HG02678 (cell line): ENCODE results near the gene LINS1.

Experiments
- ATAC-seq: cut with Tn5 transposase; IDR thresholded peaks from one replicate; pipeline ENCODE4 v1.9.1; 2021; ENCODE audit warnings: mild to moderate bottlenecking, moderate library complexity; ENCODE audit not compliant: unreplicated experiment

LINS1 gene

GRCh38 chr15:100560323-100560722, 41.7 kb downstream of the LINS1 start:
- ATAC-seq, result no peak

- no peak for ATAC-seq
Measured at GRCh38 chr15:100559330-100559729, 42.7 kb downstream of the LINS1 start.

- ATAC-seq, result no peak
Measured at GRCh38 chr15:100558771-100559254, 43.2 kb downstream of the LINS1 start.

- ATAC-seq, result no peak
Measured at GRCh38 chr15:100553468-100553867, 48.5 kb downstream of the LINS1 start.

GRCh38 chr15:100547961-100548360, 54.0 kb downstream of the LINS1 start:
- no peak for ATAC-seq

GRCh38 chr15:100544946-100545345, 57.0 kb downstream of the LINS1 start:
- no peak for ATAC-seq

GRCh38 chr15:100544338-100544841, 57.6 kb downstream of the LINS1 start:
- no peak for ATAC-seq

GRCh38 chr15:100542290-100542689, 59.7 kb downstream of the LINS1 start:
- ATAC-seq, result no peak

- no peak for ATAC-seq
Measured at GRCh38 chr15:100537331-100537730, 64.7 kb downstream of the LINS1 start.

- no peak for ATAC-seq
Measured at GRCh38 chr15:100536733-100537132, 65.3 kb downstream of the LINS1 start.

GRCh38 chr15:100533886-100534285, 68.1 kb downstream of the LINS1 start:
- no peak for ATAC-seq

GRCh38 chr15:100531823-100532327, 70.1 kb downstream of the LINS1 start:
- ATAC-seq, result no peak

GRCh38 chr15:100531204-100531603, 70.8 kb downstream of the LINS1 start:
- ATAC-seq, result no peak

- no peak for ATAC-seq
Measured at GRCh38 chr15:100529556-100529955, 72.4 kb downstream of the LINS1 start.

- ATAC-seq, result no peak
Measured at GRCh38 chr15:100528833-100529428, 73.1 kb downstream of the LINS1 start, which contains the start of gene CERS3. Gene CERS3 (minus strand): TSS chr15:100528950. CDS start chr15:100501849, 27,101 bp downstream.

- ATAC-seq, result no peak
Measured at GRCh38 chr15:100526027-100526481, 75.9 kb downstream of the LINS1 start.

- ATAC-seq, result no peak
Measured at GRCh38 chr15:100525436-100525835, 76.5 kb downstream of the LINS1 start.

GRCh38 chr15:100524326-100524725, 77.7 kb downstream of the LINS1 start:
- ATAC-seq, result no peak

GRCh38 chr15:100521907-100522306, 80.1 kb downstream of the LINS1 start:
- no peak for ATAC-seq

- ATAC-seq, result no peak
Measured at GRCh38 chr15:100520132-100520921, 81.7 kb downstream of the LINS1 start.

GRCh38 chr15:100517846-100518245, 84.1 kb downstream of the LINS1 start:
- ATAC-seq, result no peak
